Adrenal gland (tissue), 12 donors: ENCODE measurements around the gene CNPPD1. TPM values are rescaled to one million over a fixed set of nuclear protein-coding genes. Genes with fewer than 3 reads are reported as not detected.
"Not testable (repeated sequence)": the region's sequence is repeated elsewhere in the genome, so short reads cannot be mapped to it uniquely, and the experiment has no call there.

Experiments used
- DNase-seq, 7 donors: peaks; one replicate each; pipeline ENCODE4 v3.0.0-alpha.2; 2019 to 2020
- H3K27ac ChIP-seq, 5 donors: fragments of 200-600 bp; sonication (generic) in 4 of 5; 1 replicate in 3 of 5; 2 replicates in 2 of 5; pipeline versions ENCODE4 v1.5.1 to v1.8.0; 2016 to 2020; ENCODE audit warnings: mild to moderate bottlenecking in 1 of 5
- H3K27me3 ChIP-seq: fragments of 200-600 bp; 2 replicates; pipeline ENCODE4 v1.8.0; 2021
- H3K36me3 ChIP-seq, 2 donors: fragments of 200-600 bp; replicated peaks in 1 of 2; 1 replicate in 1 of 2; 2 replicates in 1 of 2; pipeline versions ENCODE4 v1.5.1 to v1.8.0; 2018 to 2022
- H3K4me1 ChIP-seq, 2 donors: fragments of 200-600 bp; replicated peaks in 1 of 2; 1 replicate in 1 of 2; 2 replicates in 1 of 2; pipeline versions ENCODE4 v1.5.1 to v1.8.0; 2018 to 2021
- H3K4me3 ChIP-seq, 4 donors: fragments of 200-600 bp; sonication (generic) in 3 of 4; one replicate each; pipeline ENCODE4 v1.5.1; 2016 to 2018
- H3K9me3 ChIP-seq, 3 donors: fragments of 200-600 bp; sonication (generic) in 1 of 3; replicated peaks in 1 of 3; 1 replicate in 2 of 3; 2 replicates in 1 of 3; pipeline versions ENCODE4 v1.5.1 to v1.8.0; 2016 to 2021
- CTCF ChIP-seq, 6 experiments: fragments of 450-650 bp in 4 of 6; fragments of 200-600 bp in 2 of 6; sonication (generic) in 1 of 6; IDR thresholded peaks; 1 replicate in 5 of 6; 2 replicates in 1 of 6; pipeline versions ENCODE4 v1.5.1 to v1.8.0; 2016 to 2021; ENCODE audit warnings: antibody characterized with exemption in 6 of 6, mild to moderate bottlenecking in 2 of 6, moderate library complexity in 1 of 6
- POLR2A ChIP-seq, 2 donors: fragments of 450-650 bp; IDR thresholded peaks; one replicate each; pipeline ENCODE4 v1.6.1; 2017; ENCODE audit warnings: antibody characterized with exemption in 2 of 2, mild to moderate bottlenecking in 2 of 2, moderate library complexity in 1 of 2
- WGBS, 4 donors: extraction: QIAGEN DNeasy Blood & Tissue Kit in 2 of 4; methylation state at CpG; one replicate each; pipeline versions ENCODE4 v1.1.5 to v1.1.7; 2013 to 2017; 5-methylcytosine and 5-hydroxymethylcytosine counted together
- intact Hi-C, 2 donors: fragments of 100-400 bp; cut with DNase I; formaldehyde crosslinking; loops; one replicate each; pipeline versions ENCODE4 v1.14.1 to v1.15.0; 2022 to 2023
- polyA plus RNA-seq, 3 donors: library from polyadenylated mRNA; stranded (reverse); fragments of 200-250 nt in 2 of 3; fragments of 350-450 nt in 1 of 3; fragmentation: Illumina TruSeq in 1 of 3; extraction: RNeasy Lipid Tissue Mini Kit (QIAGEN cat#74804) in 1 of 3; gene quantifications; one replicate each; pipeline ENCODE4 v1.2.3, GENCODE V29; 2013 to 2014
- total RNA-seq, 9 donors: library from RNA; depleted of rRNA in 4 of 9; stranded (reverse); fragments of >200 nt in 4 of 9; fragments of 120-200 nt in 1 of 9; fragmentation: NEBNext Ultra II Directional in 1 of 9; extraction: Animal tissue kit (Norgen Biotek cat#: 25700) in 1 of 9; gene quantifications; one replicate each; pipeline versions ENCODE4 v1.1.0 to v1.2.4, GENCODE V29; 2013 to 2023
- donor health status: healthy with polysubstance abuse.
- donor health status: Bipolar disorder and iron deficiency.
- donor health status: DM: yes; HTN: yes; CAD: no.
- donor health status: DM: no; HTN: no; CAD: no.
- donor health status: DM: no; HTN: no; CAD: no.
- donor health status: DM: yes; HTN: yes; CAD: no.

The CNPPD1 gene
- total and polyA plus RNA-seq, 12 donors, result 32.6 to 137 (median 98.9) TPM

- Histone ChIP-seq H3K27ac (no peak overlapping the region), H3K4me1 (peaks cover 7 to 14% of the 10 kb centered on the region in 2 donors), H3K27me3 (peaks cover 2% of the 10 kb centered on the region), H3K36me3 (peaks cover 0 to 17% of the 10 kb centered on the region in 2 donors), H3K4me3 (no peak overlapping the region), H3K9me3 (no peaks in the 10 kb centered on the region)
- 87 to 94% (median 89%) methylated on average over 7 of the region's 7 CpGs for WGBS, 4 donors
- intact Hi-C loops, result no loop called here
- TF ChIP-seq POLR2A (IDR thresholded peaks at IDR 0.05) (no peak), CTCF (IDR thresholded peaks at IDR 0.05) (no peak)
- peak in 1 of 7 donors; percentile 16 for DNase-seq
Observed at GRCh38 chr2:219204425-219205164, 27.9 kb upstream of the CNPPD1 start.

GRCh38 chr2:219201331-219201730, 24.6 kb upstream of the CNPPD1 start:
- WGBS, 4 donors, result 79 to 93% (median 89%) methylated on average over 9 to 21 of the region's 21 CpGs
- H3K4me1 ChIP-seq, H3K4me3 ChIP-seq, H3K27me3 ChIP-seq, H3K9me3 ChIP-seq, intact Hi-C loops, H3K36me3 ChIP-seq, H3K27ac ChIP-seq: not testable (repeated sequence)
- DNase-seq, result peak in 1 of 7 donors; percentile 1

GRCh38 chr2:219200502-219201326, 24.0 kb upstream of the CNPPD1 start:
- H3K36me3 ChIP-seq, H3K27me3 ChIP-seq, H3K4me1 ChIP-seq, intact Hi-C loops, H3K9me3 ChIP-seq, H3K4me3 ChIP-seq, H3K27ac ChIP-seq: not testable (repeated sequence)
- DNase-seq, result peak in 1 of 7 donors; percentile 13
- WGBS, 4 donors, result 56 to 76% (median 73%) methylated on average over 21 to 25 of the region's 26 CpGs

GRCh38 chr2:219199470-219200211, 22.9 kb upstream of the CNPPD1 start:
- Histone ChIP-seq H3K36me3 (no peaks in the 10 kb centered on the region), H3K4me1 (no peaks in the 10 kb centered on the region), H3K27ac (no peak overlapping the region), H3K4me3 (no peak overlapping the region), H3K27me3 (peaks cover 6% of the 10 kb centered on the region), H3K9me3 (no peaks in the 10 kb centered on the region)
- intact Hi-C loops, result no loop called here
- DNase-seq, result peak in 1 of 7 donors; percentile 9
- no peak for TF ChIP-seq POLR2A (IDR thresholded peaks at IDR 0.05)
- no peak for TF ChIP-seq CTCF (IDR thresholded peaks at IDR 0.05)
- 77 to 82% (median 79%) methylated on average over 11 to 12 of the region's 12 CpGs for WGBS, 4 donors

DNA sequence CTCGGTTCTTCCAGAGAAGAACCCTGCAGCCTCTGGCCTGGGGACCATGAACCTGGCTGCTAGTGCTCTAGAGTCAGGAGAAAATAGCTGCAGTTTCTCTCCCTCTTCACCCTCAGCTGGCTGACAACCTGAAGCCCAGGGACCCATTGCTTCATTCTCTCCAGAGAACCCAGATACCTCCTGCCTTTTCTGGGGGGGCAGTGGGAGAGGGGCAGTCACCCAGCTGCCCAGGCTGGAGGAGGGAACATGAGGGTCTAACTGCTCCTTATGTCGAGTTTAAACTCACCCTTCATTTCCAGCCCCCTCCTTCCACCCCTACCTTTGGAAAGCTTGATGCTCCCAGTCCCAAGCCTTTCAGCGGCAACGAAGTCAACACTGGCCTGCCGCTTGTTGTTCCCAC, 22.2 kb upstream of the CNPPD1 start:
- intact Hi-C loops, result no loop called here
- Histone ChIP-seq H3K27me3 (peaks cover 6% of the 10 kb centered on the region), H3K27ac (no peak overlapping the region), H3K9me3 (no peaks in the 10 kb centered on the region), H3K4me1 (no peaks in the 10 kb centered on the region), H3K4me3 (no peak overlapping the region), H3K36me3 (no peaks in the 10 kb centered on the region)
- WGBS, 4 donors, result 63 to 76% (median 69%) methylated on average over 5 of the region's 5 CpGs
- TF ChIP-seq POLR2A (IDR thresholded peaks at IDR 0.05) (no peak), CTCF (IDR thresholded peaks at IDR 0.05) (no peak)
- peak in 1 of 7 donors; percentile 6 for DNase-seq
